ENCODE data around the gene PVRIG.

GRCh38 chr7:100267648-100268047 is 47.9 kb downstream of the PVRIG start:
- TF ChIP-seq CTCF (conservative IDR thresholded peaks at IDR 0.05; ENCODE audit: low read depth, low read length) (no peak), POLR2A (IDR thresholded peaks at IDR 0.05; ENCODE audit: low read depth, low read length) (no peak), RFX5 (IDR thresholded peaks at IDR 0.05; ENCODE audit: low read depth, low read length) (no peak), BHLHE40 (IDR thresholded peaks at IDR 0.05; ENCODE audit: low read depth, low read length) (no peak)

All from IMR-90 (cell line).